Measurements from ENCODE around the gene MRNIP. TPM values are rescaled to one million over a fixed set of nuclear protein-coding genes. Genes with fewer than 3 reads are reported as not detected.

Gene MRNIP
- total and polyA plus RNA-seq, 4 donors = 5.4 to 12.0 (median 7.3) TPM

DNA sequence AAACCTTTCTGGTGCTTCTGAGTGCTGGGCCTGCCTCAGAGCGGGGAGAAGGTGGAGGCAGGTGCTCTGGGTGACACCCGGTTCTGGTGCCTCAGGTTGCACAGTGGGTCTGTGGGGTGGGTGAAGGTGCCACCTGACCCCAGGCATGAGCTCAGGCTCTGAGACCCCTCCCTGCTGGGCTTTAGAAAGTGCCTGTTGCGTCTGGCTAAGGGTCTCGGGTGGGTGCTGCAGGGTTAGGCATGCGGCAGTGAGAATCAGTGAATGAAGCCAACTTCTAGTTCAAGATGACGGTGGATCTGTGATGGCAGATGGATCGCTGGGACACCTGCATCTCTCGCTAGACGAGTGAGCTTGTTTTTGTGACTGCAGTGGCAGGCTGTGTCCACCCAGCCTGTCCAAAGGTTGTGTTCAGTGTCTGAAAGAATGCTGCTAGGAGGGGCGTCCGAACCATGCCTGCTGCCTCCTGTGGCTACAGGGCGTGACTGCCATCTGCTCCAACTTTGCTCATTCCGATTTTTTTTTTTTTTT, 32.9 kb downstream of the MRNIP start:
- peaks cover 24 to 52% (median 47%) of the 10 kb centered on the region in 4 donors for H3K36me3 ChIP-seq (ENCODE audit: control insufficient read depth in 4 of 4, insufficient read depth in 3 of 4, low read depth in 1 of 4, low read length in 3 of 4)
- H3K4me1 ChIP-seq (ENCODE audit: control insufficient read depth in 4 of 4, insufficient read depth in 4 of 4, low read length in 3 of 4) = peaks cover 11 to 59% (median 48%) of the 10 kb centered on the region in 4 donors
- no peak for TF ChIP-seq GABPA (IDR thresholded peaks at IDR 0.05 in 1 of 2, conservative IDR thresholded peaks at IDR 0.05 in 1 of 2)
- no peak for TF ChIP-seq REST (IDR thresholded peaks at IDR 0.05)
- peak; percentile 42 to 53 for TF ChIP-seq HNF4A (conservative IDR thresholded peaks at IDR 0.05)
- peak in 1 of 2 donors; percentile 11 for TF ChIP-seq RXRA (IDR thresholded peaks at IDR 0.05)
- TF ChIP-seq FOXA1 (IDR thresholded peaks at IDR 0.05) = no peak
- TF ChIP-seq RAD21 (IDR thresholded peaks at IDR 0.05) = peak; percentile 9 to 60
- TF ChIP-seq, protein P1, sequence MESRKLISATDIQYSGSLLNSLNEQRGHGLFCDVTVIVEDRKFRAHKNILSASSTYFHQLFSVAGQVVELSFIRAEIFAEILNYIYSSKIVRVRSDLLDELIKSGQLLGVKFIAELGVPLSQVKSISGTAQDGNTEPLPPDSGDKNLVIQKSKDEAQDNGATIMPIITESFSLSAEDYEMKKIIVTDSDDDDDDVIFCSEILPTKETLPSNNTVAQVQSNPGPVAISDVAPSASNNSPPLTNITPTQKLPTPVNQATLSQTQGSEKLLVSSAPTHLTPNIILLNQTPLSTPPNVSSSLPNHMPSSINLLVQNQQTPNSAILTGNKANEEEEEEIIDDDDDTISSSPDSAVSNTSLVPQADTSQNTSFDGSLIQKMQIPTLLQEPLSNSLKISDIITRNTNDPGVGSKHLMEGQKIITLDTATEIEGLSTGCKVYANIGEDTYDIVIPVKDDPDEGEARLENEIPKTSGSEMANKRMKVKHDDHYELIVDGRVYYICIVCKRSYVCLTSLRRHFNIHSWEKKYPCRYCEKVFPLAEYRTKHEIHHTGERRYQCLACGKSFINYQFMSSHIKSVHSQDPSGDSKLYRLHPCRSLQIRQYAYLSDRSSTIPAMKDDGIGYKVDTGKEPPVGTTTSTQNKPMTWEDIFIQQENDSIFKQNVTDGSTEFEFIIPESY (IDR thresholded peaks at IDR 0.05) = no peak
- TF ChIP-seq EGR1 (IDR thresholded peaks at IDR 0.05; ENCODE audit: low read depth in 2 of 2) = no peak
- TF ChIP-seq TAF1 (conservative IDR thresholded peaks at IDR 0.05) = no peak
- TF ChIP-seq YY1 (IDR thresholded peaks at IDR 0.05) = no peak
- TF ChIP-seq NR2F2 (IDR thresholded peaks at IDR 0.05) = no peak
- TF ChIP-seq, protein P2, sequence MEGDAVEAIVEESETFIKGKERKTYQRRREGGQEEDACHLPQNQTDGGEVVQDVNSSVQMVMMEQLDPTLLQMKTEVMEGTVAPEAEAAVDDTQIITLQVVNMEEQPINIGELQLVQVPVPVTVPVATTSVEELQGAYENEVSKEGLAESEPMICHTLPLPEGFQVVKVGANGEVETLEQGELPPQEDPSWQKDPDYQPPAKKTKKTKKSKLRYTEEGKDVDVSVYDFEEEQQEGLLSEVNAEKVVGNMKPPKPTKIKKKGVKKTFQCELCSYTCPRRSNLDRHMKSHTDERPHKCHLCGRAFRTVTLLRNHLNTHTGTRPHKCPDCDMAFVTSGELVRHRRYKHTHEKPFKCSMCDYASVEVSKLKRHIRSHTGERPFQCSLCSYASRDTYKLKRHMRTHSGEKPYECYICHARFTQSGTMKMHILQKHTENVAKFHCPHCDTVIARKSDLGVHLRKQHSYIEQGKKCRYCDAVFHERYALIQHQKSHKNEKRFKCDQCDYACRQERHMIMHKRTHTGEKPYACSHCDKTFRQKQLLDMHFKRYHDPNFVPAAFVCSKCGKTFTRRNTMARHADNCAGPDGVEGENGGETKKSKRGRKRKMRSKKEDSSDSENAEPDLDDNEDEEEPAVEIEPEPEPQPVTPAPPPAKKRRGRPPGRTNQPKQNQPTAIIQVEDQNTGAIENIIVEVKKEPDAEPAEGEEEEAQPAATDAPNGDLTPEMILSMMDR (IDR thresholded peaks at IDR 0.05; ENCODE audit: low read depth, low read length, missing input control) = peak; percentile 8
- TF ChIP-seq MAX (IDR thresholded peaks at IDR 0.05) = no peak
- no peak for TF ChIP-seq HNF4G (IDR thresholded peaks at IDR 0.05)
- no peak for TF ChIP-seq ATF3 (IDR thresholded peaks at IDR 0.05)
- no peak for TF ChIP-seq JUND (IDR thresholded peaks at IDR 0.05)
- TF ChIP-seq SP1 (IDR thresholded peaks at IDR 0.05) = peak; percentile 47
- no peak for TF ChIP-seq FOXA2 (IDR thresholded peaks at IDR 0.05)
- no peak overlapping the region for H3K4me3 ChIP-seq (ENCODE audit: low read depth in 1 of 3, low read length in 3 of 3)
- no peak for DNase-seq (ENCODE audit: low spot score)
- H3K27ac ChIP-seq (ENCODE audit: low read depth in 1 of 2, low read length in 2 of 2) = no peak overlapping the region
- 48% methylated on average over 13 of the region's 13 CpGs for WGBS
- H3K27me3 ChIP-seq (ENCODE audit: control insufficient read depth in 4 of 4, insufficient read depth in 4 of 4, low read length in 3 of 4) = no peaks in the 10 kb centered on the region
- H3K9ac ChIP-seq (ENCODE audit: low read depth in 1 of 2, low read length in 2 of 2) = no peak overlapping the region
- no peaks in the 10 kb centered on the region for H3K9me3 ChIP-seq (ENCODE audit: control insufficient read depth in 4 of 4, low read length in 3 of 4)
